WERI-Rb-1 (cell line): Measurements from ENCODE around the gene TAB2.

Source experiments
- DNase-seq: peaks from one replicate; pipeline ENCODE4 v3.0.0-alpha.2; 2020
- H3K27ac ChIP-seq: fragments of 250-450 bp; sonication (Bioruptor Pico); 2 replicates; pipeline ENCODE4 v1.5.1; 2020; ENCODE audit warnings: mild to moderate bottlenecking, moderate library complexity
- H3K27me3 ChIP-seq: fragments of 250-450 bp; sonication (Bioruptor Pico); 2 replicates; pipeline ENCODE4 v1.5.1; 2021; ENCODE audit warnings: mild to moderate bottlenecking, low read depth, moderate library complexity; ENCODE audit not compliant: insufficient read depth, severe bottlenecking
- H3K36me3 ChIP-seq: fragments of 250-450 bp; sonication (Bioruptor Pico); 2 replicates; pipeline ENCODE4 v1.5.1; 2020; ENCODE audit warnings: mild to moderate bottlenecking, moderate library complexity
- H3K4me3 ChIP-seq: 2 replicates; pipeline ENCODE4 v1.5.1; 2011; ENCODE audit warnings: low read depth, mild to moderate bottlenecking, control low read depth, low read length
- H3K9me3 ChIP-seq: fragments of 250-450 bp; sonication (Bioruptor Pico); 2 replicates; pipeline ENCODE4 v1.5.1; 2021; ENCODE audit warnings: mild to moderate bottlenecking, moderate library complexity; ENCODE audit not compliant: severe bottlenecking
- CTCF ChIP-seq: IDR thresholded peaks from 2 replicates; pipeline ENCODE4 v1.5.1; 2011; ENCODE audit warnings: low read depth, mild to moderate bottlenecking, control low read depth, inconsistent platforms, low read length

The TAB2 gene

DNA sequence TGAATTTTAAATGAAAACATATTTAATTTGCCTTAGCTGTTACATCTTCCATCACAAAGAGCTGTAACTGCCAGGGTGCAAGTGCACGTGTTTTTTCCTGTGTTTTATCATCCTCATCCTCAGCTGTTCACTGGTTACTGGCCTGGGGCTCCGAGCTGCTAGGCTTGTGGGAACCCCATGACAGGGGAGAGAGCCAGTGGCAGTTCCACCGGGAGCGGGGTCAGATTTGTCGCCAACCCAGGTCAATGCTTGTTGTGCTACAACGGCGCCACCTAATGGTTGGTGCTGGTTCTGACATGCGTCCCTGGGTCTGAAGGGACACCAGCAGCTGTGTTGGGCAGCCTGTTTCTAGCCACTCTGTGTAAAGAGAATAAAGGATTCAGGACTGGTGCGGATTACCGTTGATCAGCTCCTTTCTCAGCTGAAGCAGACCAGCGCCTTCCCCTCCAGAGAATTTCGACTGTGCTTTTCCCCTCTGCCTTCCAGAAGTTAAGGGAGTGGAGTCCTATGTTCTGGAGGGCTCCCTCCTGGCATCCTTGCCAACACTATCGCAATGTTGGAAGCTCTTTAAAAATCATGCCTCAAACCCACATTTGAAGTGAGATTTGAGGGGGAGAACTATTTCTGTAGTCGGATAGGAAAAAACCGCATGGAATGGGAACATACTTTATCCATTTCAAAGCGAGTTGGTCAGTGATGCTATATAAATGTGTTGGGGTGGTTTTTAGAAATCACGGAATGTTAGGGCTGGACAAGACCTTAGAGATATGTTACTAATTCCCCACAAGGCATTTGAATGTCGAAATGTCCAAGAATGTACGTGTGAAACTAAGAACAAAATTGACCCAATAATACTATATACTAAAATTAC is 114.6 kb downstream of the TAB2 start:
- H3K4me3 ChIP-seq = no peak overlapping the region
- TF ChIP-seq CTCF = peak; percentile 89
- H3K27me3 ChIP-seq = no peaks in the 10 kb centered on the region
- no peaks in the 10 kb centered on the region for H3K9me3 ChIP-seq
- H3K27ac ChIP-seq = no peak overlapping the region
- no peaks in the 10 kb centered on the region for H3K36me3 ChIP-seq
- peak; percentile 93 for DNase-seq

DNA sequence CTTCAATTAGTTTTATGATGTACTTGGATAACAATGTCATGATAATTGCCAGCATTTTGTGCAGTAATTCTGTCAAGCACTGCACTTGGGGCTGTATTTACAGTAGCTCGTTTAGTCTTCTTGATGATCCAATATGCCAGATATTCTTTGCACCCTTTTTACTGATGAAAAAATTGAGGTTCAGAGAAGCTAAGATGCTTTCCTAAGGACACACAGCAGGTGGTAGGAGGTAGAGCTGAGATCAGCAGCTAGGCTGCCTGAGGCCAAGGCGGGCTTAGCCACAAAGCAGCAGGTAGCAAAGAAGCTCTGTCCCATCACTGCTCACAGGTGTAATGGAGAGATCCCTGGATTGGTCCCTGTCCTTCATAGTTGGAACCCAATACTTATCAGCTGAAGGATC is 115.9 kb downstream of the TAB2 start:
- no peak for DNase-seq
- Histone ChIP-seq H3K27ac (no peak overlapping the region), H3K4me3 (no peak overlapping the region), H3K36me3 (no peaks in the 10 kb centered on the region), H3K9me3 (no peaks in the 10 kb centered on the region), H3K27me3 (no peaks in the 10 kb centered on the region)
- TF ChIP-seq CTCF = no peak

DNA sequence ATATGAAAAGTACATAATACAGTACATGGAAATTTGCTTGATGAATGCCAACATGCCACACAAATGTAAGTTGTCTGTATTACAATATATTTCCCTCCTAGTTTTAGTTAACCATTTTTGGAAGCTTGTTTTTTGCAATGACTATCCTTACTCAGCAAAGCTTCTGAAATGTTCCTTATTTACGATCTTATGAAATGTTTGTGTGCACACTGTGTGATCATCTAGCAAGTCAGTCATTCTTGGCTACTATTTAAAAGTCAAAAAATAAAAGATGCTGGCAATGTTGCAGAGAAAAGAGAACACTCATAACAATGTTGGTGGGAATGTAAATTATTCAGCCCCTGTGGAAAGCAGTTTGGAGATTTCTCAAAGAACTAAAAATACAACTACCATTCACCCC is 116.4 kb downstream of the TAB2 start:
- Histone ChIP-seq H3K36me3 (no peaks in the 10 kb centered on the region), H3K9me3 (no peaks in the 10 kb centered on the region), H3K4me3 (no peak overlapping the region), H3K27ac (no peak overlapping the region), H3K27me3 (no peaks in the 10 kb centered on the region)
- DNase-seq = no peak
- TF ChIP-seq CTCF = no peak

DNA sequence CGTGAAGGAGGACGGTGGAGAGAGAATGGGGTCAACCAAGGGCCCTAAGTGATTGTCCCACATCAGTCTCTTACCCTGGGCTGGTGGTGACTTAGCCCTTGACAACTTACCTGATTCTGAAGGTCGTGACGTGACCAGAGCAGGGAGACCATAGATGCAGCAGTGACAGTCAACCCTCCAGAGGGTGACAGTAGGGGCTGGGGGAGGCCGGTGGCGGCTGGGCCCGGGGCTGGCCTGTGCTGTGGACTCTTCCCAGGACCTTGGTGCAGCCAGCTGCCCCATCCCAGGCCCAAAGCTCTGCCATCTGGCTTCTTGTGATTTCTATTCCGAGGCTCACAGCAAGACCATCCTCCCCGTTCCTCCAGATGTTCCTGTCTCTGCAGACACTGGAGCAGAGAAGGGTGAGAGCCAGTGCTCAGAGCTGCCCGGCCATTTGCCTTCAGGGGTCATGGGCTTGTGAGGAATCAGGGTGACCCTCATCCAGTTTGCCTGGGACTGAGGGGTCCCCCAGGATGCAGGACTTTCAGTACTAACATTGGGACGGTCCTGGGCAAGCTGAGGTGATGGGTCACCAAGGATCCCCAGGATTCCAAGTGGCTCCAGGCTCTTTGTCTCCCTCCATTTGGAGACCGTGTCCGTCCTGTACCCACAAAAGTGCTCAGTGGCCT is 118.5 kb downstream of the TAB2 start:
- H3K9me3 ChIP-seq = no peaks in the 10 kb centered on the region
- H3K27me3 ChIP-seq = no peaks in the 10 kb centered on the region
- no peaks in the 10 kb centered on the region for H3K36me3 ChIP-seq
- no peak overlapping the region for H3K27ac ChIP-seq
- DNase-seq = no peak
- TF ChIP-seq CTCF = no peak
- H3K4me3 ChIP-seq = no peak overlapping the region

DNA sequence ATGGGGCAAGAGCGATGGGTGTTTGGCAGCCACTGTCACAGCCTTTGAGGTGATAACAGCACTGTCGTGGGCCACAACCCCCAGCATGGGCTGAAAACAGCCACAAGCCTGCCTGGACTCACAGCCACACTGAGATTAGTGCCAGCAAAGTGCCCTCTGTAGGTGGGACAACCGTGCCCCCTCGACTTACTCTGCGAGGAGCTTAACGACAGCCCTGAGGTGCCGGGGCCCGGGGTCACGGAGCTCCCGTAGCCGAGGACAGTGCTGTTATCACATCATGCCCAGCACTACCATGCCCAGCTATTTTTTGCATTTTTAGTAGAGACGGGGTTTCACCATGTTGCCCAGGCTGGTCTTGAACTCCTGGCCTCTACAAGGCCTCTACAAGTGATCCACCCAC is 119.1 kb downstream of the TAB2 start:
- no peak for DNase-seq
- TF ChIP-seq CTCF = no peak
- H3K4me3 ChIP-seq = no peak overlapping the region
- H3K27me3 ChIP-seq = no peaks in the 10 kb centered on the region
- no peaks in the 10 kb centered on the region for H3K36me3 ChIP-seq
- H3K9me3 ChIP-seq = no peaks in the 10 kb centered on the region
- no peak overlapping the region for H3K27ac ChIP-seq
